Thyroid gland (tissue), 4 donors: ENCODE data around the gene CACNG6. TPM values are rescaled to one million over a fixed set of nuclear protein-coding genes. Genes with fewer than 3 reads are reported as not detected.

Experiments
- DNase-seq, 2 donors: peaks; one replicate each; pipeline ENCODE4 v3.0.0-alpha.2; 2019
- H3K27ac ChIP-seq, 3 donors: fragments of 200-600 bp; sonication (generic); 1 replicate in 2 of 3; 2 replicates in 1 of 3; pipeline ENCODE4 v1.5.1; 2016 to 2019; ENCODE audit warnings: mild to moderate bottlenecking in 1 of 3, moderate library complexity in 1 of 3
- H3K27me3 ChIP-seq: fragments of 200-600 bp; sonication (generic); one replicate; pipeline ENCODE4 v1.5.1; 2019
- H3K36me3 ChIP-seq, 2 donors: fragments of 200-600 bp; sonication (generic); one replicate each; pipeline ENCODE4 v1.5.1; 2016 to 2019
- H3K4me1 ChIP-seq, 2 donors: fragments of 200-600 bp; sonication (generic); one replicate each; pipeline ENCODE4 v1.5.1; 2017 to 2019
- H3K4me3 ChIP-seq, 3 donors: fragments of 200-600 bp; sonication (generic); replicated peaks in 1 of 3; 1 replicate in 2 of 3; 2 replicates in 1 of 3; pipeline ENCODE4 v1.5.1; 2016; ENCODE audit warnings: mild to moderate bottlenecking in 1 of 3
- H3K9me3 ChIP-seq: fragments of 200-600 bp; sonication (generic); one replicate; pipeline ENCODE4 v1.5.1; 2017
- CTCF ChIP-seq, 6 experiments: fragments of 200-600 bp in 3 of 6; fragments of 450-650 bp in 3 of 6; sonication (generic) in 3 of 6; IDR thresholded peaks; one replicate each; pipeline ENCODE4 v1.5.1; 2016 to 2019; ENCODE audit warnings: antibody characterized with exemption in 6 of 6, mild to moderate bottlenecking in 2 of 6, inconsistent platforms in 1 of 6, moderate library complexity in 1 of 6
- POLR2A ChIP-seq, 2 donors: fragments of 450-650 bp; IDR thresholded peaks; one replicate each; pipeline ENCODE4 v1.6.1; 2017; ENCODE audit warnings: antibody characterized with exemption in 2 of 2, mild to moderate bottlenecking in 2 of 2, moderate library complexity in 1 of 2
- WGBS, 2 donors: methylation state at CpG; one replicate each; pipeline ENCODE4 v1.1.5; 2017; 5-methylcytosine and 5-hydroxymethylcytosine counted together
- intact Hi-C: fragments of 100-400 bp; cut with DNase I; formaldehyde crosslinking; loops from one replicate; pipeline ENCODE4 v1.15.1; 2023
- total RNA-seq, 4 donors: library from RNA; depleted of rRNA; stranded (reverse); fragments of >200 nt; gene quantifications; one replicate each; pipeline ENCODE4 v1.2.3, GENCODE V29; 2016

CACNG6 gene
- total RNA-seq, 4 donors from 2014 or later: not detected

GRCh38 chr19:54021363-54021762 is 29.9 kb downstream of the CACNG6 start:
- 86 to 87% methylated on average over 8 of the region's 8 CpGs for WGBS, 2 donors
- intact Hi-C loops: loop anchor here (5.0 kb wide), 1 partner anchor 179 kb away; no protein-coding TSS in a partner anchor

GRCh38 chr19:54021932-54022331 is 30.5 kb downstream of the CACNG6 start:
- DNase-seq: no peak
- H3K4me3 ChIP-seq: no peak overlapping the region
- H3K36me3 ChIP-seq: no peaks in the 10 kb centered on the region
- TF ChIP-seq POLR2A (IDR thresholded peaks at IDR 0.05) (no peak), CTCF (IDR thresholded peaks at IDR 0.05) (no peak)
- no peaks in the 10 kb centered on the region for H3K9me3 ChIP-seq
- WGBS, 2 donors: 88 to 90% methylated on average over 11 to 13 of the region's 13 CpGs
- H3K4me1 ChIP-seq: no peaks in the 10 kb centered on the region
- intact Hi-C loops: loop anchor here (5.0 kb wide), 1 partner anchor 180 kb away; no protein-coding TSS in a partner anchor
- no peak overlapping the region for H3K27ac ChIP-seq
- H3K27me3 ChIP-seq: no peaks in the 10 kb centered on the region

More at GRCh38 chr19:54021363-54021762, 29.9 kb downstream of the CACNG6 start:
- Histone ChIP-seq H3K36me3 (no peaks in the 10 kb centered on the region), H3K9me3 (no peaks in the 10 kb centered on the region), H3K4me3 (no peak overlapping the region), H3K27me3 (no peaks in the 10 kb centered on the region), H3K27ac (no peak overlapping the region), H3K4me1 (no peaks in the 10 kb centered on the region)
- DNase-seq: no peak
- no peak for TF ChIP-seq POLR2A (IDR thresholded peaks at IDR 0.05)
- no peak for TF ChIP-seq CTCF (IDR thresholded peaks at IDR 0.05)

GRCh38 chr19:54023191-54023590 is 31.8 kb downstream of the CACNG6 start:
- no peaks in the 10 kb centered on the region for H3K4me1 ChIP-seq
- no peaks in the 10 kb centered on the region for H3K36me3 ChIP-seq
- TF ChIP-seq CTCF (IDR thresholded peaks at IDR 0.05) (no peak), POLR2A (IDR thresholded peaks at IDR 0.05) (no peak)
- DNase-seq: no peak
- no peaks in the 10 kb centered on the region for H3K9me3 ChIP-seq
- H3K4me3 ChIP-seq: no peak overlapping the region
- H3K27ac ChIP-seq: no peak overlapping the region
- 35 to 38% methylated on average over 3 of the region's 3 CpGs for WGBS, 2 donors
- intact Hi-C loops: loop anchor here (5.0 kb wide), 1 partner anchor 181 kb away; no protein-coding TSS in a partner anchor
- H3K27me3 ChIP-seq: no peaks in the 10 kb centered on the region

- intact Hi-C loops: loop anchor here (5.0 kb wide), 1 partner anchor 182 kb away; no protein-coding TSS in a partner anchor
- H3K4me3 ChIP-seq: no peak overlapping the region
- DNase-seq: no peak
- H3K36me3 ChIP-seq: no peaks in the 10 kb centered on the region
- WGBS, 2 donors: 73 to 76% methylated on average over 6 to 8 of the region's 9 CpGs
- H3K27ac ChIP-seq: no peak overlapping the region
- TF ChIP-seq POLR2A (IDR thresholded peaks at IDR 0.05): no peak
- no peak for TF ChIP-seq CTCF (IDR thresholded peaks at IDR 0.05)
- H3K27me3 ChIP-seq: no peaks in the 10 kb centered on the region
- no peaks in the 10 kb centered on the region for H3K9me3 ChIP-seq
- no peaks in the 10 kb centered on the region for H3K4me1 ChIP-seq
Measured at GRCh38 chr19:54024660-54025059, 33.2 kb downstream of the CACNG6 start.

GRCh38 chr19:54026656-54027055 is 35.2 kb downstream of the CACNG6 start:
- TF ChIP-seq CTCF (IDR thresholded peaks at IDR 0.05) (no peak), POLR2A (IDR thresholded peaks at IDR 0.05) (no peak)
- Histone ChIP-seq H3K4me3 (no peak overlapping the region), H3K27ac (no peak overlapping the region), H3K36me3 (no peaks in the 10 kb centered on the region), H3K27me3 (no peaks in the 10 kb centered on the region), H3K4me1 (no peaks in the 10 kb centered on the region), H3K9me3 (no peaks in the 10 kb centered on the region)
- intact Hi-C loops: no loop called here
- DNase-seq: no peak
- WGBS, 2 donors: 51 to 69% methylated on average over 7 of the region's 7 CpGs
